GM19324 (cell line): ENCODE data around the gene MACROD2.

ENCODE experiments used
- ATAC-seq: cut with Tn5 transposase; IDR thresholded peaks from one replicate; pipeline ENCODE4 v1.9.1; 2021; ENCODE audit warnings: mild to moderate bottlenecking, moderate library complexity; ENCODE audit not compliant: unreplicated experiment, low FRiP score

The MACROD2 gene

GRCh38 chr20:15699431-15700146, 1704.3 kb downstream of the MACROD2 start:
- no peak for ATAC-seq

DNA sequence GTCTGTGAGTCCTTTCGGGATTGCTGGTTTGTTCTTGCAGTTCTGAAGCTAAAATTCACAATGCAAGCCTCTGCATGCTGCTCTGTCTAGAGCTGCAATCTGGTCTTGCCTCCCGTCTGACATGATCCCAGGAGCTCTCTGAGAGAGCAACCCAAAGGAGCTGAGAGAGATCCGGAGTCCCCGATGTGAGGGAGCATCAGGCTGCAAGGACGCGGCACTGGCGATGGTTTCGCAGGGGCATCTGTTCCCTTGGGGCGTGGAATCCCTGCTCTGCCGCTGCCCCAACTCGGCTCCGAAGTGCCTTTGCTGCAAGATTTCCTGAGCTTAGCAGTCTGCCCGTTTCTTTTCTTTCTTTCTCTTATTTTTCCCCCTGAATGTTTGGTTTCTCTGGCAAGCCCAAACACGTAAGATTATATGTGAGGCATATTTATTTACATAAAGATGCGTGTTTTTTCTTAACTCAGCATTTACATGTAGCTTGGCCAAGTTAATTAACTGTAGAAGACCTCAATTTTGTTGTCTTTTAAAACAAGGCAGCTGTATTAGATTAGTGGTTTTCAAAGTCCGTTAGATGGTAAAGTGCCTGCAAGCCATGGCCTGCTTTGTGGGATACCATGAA, 1704.9 kb downstream of the MACROD2 start:
- ATAC-seq = no peak

- no peak for ATAC-seq
These were observed 1706.8 kb downstream of the MACROD2 start for GRCh38 chr20:15702161-15702560.

GRCh38 chr20:15703171-15703911, 1708.0 kb downstream of the MACROD2 start:
- no peak for ATAC-seq

GRCh38 chr20:15705975-15706374, 1710.7 kb downstream of the MACROD2 start:
- no peak for ATAC-seq

GRCh38 chr20:15706719-15707118, 1711.4 kb downstream of the MACROD2 start:
- ATAC-seq = no peak

DNA sequence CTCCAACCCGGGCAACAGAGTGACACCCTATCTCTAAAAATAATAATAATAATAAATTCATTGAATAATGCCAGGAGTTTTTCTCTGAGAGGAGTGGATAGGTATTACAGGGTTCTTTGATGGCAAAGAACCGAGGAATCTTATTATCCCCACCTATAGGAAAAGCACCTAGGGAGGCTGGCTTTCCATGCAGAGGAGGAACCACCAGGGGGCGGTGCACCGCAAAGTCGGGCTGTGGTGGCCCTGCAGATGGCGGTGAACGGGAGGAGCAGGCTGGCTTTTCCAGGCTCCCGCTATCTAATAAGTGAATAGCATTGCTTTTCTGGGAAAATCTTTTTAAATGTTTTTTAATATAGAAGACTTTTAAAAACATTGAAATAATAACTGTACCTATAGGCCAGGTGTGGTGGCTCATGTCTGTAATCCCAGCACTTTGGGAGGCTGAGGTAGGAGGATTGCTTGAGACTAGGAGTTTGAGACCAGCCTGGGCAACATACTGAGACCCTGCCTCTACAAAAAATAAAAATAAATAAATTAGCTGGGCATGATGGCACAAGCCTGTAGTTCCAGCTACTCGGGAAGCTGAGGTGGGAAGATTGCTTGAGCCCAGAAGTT, 1713.8 kb downstream of the MACROD2 start:
- ATAC-seq = no peak

DNA sequence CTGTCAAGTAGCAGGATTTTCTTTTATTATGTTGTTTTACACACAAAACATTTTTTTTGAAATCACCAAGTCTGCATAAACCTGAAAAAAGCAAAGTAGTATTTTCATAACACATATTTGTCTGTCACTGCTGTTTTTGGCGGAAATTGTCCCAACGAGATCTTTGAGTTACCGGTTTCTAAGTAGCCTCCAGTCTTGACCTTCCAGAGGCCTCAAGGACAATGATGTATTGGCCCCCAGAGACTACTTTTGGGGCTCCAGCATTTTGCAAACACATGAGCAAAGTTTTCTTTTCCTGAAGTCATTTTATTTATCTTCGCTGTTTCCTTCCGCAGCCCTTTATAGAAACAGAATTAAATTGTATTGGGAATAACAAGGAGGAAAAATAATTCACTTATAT, 1715.3 kb downstream of the MACROD2 start:
- no peak for ATAC-seq

DNA sequence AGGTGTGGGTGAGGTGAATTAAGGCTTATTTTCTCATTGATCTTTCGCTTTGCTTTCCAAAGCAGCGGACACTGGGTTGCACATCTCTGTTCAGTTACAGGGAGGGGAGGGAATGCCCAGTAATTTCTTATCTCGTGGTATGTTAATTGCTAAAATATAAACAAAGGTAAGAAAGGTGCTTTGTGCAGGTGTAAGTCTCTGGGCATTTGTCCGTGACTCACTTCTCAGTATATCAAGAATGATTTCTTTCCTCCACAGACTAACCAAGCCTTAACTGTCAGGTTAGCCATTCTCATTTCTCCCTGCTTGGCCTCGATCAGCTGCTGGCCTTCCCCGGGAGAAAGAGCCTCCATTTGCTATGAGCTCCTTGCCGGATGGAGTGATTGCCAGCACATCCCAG, 1715.9 kb downstream of the MACROD2 start:
- ATAC-seq = no peak

DNA sequence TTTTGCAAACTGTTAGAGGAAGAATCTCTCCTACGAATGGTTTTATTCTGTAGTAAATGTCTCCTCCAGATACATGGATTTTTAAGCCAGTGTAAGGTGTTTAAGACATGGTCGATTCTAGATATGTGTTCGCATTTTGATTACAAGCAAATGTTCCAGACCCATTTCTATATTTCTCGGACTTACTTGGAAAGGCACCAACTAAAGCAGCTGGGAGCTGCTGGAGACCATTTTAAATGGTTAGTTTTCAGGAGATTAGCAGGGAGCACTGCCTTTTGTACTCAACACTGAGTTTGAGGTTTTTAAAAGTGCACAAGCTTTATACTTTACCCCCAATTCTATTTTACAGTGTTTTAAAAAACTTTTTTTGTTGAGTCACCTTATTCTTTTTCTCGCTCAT, 1720.9 kb downstream of the MACROD2 start:
- ATAC-seq = no peak

DNA sequence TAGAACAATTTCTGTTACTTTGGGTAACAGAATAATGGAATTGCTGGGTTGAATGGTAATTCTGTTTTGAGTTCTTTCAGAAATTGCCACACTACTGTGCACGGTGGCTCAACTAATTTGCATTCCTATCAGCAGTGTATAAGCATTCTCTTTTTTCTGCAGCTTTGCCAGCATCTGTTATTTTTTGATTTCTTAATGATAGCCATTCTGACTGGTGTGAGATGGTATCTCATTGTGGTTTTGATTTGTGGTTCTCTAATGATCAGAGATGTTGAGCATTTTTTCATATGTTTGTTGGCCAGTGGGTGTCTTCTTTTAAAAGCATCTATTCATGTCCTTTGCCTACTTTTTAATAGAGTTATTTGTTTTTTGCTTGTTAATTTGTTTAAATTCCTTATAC, 1731.1 kb downstream of the MACROD2 start:
- ATAC-seq = no peak

DNA sequence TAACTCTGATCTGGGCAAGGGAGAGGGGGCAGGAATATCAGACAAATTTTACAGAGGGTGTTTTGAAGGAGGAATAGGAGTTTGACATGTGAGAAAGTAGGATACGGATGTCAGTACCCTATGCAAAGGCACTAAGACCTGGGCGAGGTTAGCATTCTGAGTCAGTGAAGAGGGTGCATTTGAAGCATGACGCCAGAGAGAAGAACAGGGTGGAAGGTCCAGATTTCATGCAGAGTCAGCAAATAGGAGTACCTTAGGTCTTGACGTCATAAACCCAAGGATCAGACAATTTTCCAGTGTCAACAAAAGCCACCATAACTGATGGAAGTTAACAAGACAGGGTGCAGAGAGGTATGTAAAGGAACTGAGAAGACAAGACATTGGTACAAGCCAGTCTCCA, 1738.7 kb downstream of the MACROD2 start:
- ATAC-seq = no peak

- ATAC-seq = no peak
These were observed 1743.7 kb downstream of the MACROD2 start for GRCh38 chr20:15739035-15739434.

- ATAC-seq = no peak
These were observed 1744.9 kb downstream of the MACROD2 start for GRCh38 chr20:15740046-15740775.

- ATAC-seq = no peak
These were observed 1746.8 kb downstream of the MACROD2 start for GRCh38 chr20:15742087-15742486.

DNA sequence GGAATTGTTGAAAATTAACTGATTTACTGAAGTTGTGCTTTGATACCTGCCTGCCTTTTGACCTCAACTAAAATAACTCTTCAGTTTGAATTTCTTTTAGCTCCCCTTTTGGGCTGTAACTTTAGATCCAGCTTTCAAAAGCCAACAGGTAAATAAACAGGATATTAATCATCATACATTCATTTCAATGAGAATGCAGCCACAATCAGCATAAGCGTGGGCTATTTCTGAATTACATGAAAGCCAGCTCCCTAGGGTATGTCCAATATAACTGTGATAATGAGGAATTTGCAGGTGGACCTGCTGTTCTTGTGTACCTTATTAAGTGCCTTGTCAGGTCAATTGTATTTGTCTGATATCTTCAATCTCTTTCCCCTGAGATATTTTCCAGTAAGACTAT, 1747.3 kb downstream of the MACROD2 start:
- no peak for ATAC-seq

GRCh38 chr20:15756002-15756753, 1760.9 kb downstream of the MACROD2 start:
- no peak for ATAC-seq

DNA sequence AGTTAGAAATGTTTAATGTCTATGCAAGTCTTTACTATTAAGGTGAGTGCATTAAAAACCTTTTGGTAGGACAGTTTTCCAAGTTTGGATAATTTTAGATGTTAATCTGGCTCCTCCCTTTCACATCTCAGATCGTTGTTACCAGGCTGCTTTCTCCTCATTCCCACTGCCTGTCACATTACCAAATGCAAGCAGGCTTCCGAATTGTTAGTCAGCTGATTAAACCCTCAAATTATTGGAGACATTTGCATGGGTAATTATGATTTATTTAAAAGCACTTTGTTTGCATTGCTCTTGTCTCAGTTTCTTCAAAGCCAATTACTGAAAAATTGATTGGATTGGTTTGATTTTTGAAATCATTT, 1761.4 kb downstream of the MACROD2 start:
- no peak for ATAC-seq

DNA sequence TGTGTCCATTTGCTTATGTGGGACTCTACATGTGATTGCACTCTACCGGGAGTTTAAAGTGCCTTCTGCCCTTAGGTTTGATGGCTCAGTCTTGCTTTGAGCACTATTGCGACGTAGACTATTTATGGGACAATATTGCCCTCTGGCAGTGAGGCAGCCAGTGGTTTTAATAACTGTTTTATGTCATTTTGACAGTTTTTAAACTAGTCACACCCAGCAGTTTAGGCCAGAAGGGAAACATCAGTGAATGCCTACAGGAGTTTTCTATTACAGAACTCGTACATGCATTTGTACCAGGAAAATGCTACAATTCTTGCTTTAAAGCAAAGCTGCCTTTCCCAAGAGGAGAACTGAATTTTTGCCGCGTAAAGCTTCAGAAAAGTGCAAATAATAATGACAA, 1764.3 kb downstream of the MACROD2 start:
- ATAC-seq = no peak

- no peak for ATAC-seq
These were observed 1764.8 kb downstream of the MACROD2 start for GRCh38 chr20:15760001-15760621.
